Inferior parietal cortex (tissue), 1 donor: Measurements from ENCODE around the gene FKBP8.

Experiments
- DNase-seq: peaks from one replicate; pipeline ENCODE4 v3.0.0-alpha.2; 2016; ENCODE audit errors: extremely low spot score

Gene FKBP8

DNA sequence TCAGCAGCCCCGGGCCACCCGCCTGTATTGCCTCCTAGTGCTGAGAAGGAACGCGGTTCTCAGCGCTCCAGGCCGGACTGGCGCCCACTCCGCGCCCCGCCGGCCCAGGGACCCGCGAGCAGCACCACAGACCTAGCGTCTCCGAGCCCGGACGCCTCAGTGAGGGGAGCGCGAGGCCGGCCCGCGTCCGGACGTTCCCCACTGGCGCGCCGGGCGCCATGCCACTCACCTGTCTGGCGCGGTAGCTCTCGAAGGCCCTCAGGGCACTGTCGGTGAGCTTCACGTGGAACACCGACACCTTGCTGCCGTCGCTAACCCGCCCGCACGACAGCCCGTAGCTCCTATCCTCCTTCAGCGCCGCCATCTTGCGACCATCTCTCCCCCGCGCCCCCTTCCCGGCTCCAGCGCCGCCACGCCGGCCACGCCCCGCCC lies 21.7 kb downstream of the FKBP8 start, which contains the start of gene ELL:
Gene ELL, minus strand, starts transcription at position 379 of the 432 bp plus-strand sequence. Its CDS starts 15 bp downstream, at position 364.
- DNase-seq: no peak

DNA sequence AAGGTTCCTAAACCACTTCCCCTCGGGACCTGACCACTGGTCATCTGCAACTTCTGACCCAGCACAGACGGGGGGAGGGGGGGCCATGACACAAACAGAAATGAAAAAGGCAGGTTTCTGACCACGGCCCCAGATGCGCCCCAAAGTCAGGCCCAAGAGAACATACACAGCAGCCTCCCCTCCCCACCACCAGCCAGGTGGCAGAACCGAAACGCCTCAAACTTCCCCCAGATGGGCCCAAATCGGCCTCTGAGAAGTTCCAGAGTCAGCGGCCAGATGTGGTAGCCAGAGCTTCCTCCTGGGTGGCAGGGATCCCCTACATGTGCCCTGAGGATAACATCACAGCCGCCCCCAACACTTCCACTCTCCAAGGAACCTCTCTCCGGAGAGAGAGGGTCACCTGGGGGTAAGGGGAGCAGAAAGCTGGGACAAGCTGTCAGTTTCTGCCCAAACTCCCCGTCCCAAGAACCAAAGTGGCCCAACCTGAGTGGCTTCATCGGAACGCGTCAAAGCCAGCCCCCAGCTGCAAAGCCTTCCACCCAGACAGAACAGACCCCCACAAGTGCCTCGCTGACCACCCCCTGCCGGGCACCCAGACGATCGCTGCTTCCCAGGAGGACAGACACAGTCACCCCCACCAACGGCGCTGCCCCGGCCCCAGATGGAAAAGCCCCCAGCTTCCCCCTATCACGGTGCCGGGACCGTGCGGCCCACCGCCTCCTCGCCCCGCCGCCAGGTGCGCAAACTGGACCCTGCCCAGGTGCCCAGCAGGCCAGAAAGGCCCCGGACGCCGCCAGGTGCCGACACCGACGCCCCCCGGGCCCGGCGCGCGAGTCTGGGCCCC lies 22.3 kb downstream of the FKBP8 start:
- no peak for DNase-seq

DNA sequence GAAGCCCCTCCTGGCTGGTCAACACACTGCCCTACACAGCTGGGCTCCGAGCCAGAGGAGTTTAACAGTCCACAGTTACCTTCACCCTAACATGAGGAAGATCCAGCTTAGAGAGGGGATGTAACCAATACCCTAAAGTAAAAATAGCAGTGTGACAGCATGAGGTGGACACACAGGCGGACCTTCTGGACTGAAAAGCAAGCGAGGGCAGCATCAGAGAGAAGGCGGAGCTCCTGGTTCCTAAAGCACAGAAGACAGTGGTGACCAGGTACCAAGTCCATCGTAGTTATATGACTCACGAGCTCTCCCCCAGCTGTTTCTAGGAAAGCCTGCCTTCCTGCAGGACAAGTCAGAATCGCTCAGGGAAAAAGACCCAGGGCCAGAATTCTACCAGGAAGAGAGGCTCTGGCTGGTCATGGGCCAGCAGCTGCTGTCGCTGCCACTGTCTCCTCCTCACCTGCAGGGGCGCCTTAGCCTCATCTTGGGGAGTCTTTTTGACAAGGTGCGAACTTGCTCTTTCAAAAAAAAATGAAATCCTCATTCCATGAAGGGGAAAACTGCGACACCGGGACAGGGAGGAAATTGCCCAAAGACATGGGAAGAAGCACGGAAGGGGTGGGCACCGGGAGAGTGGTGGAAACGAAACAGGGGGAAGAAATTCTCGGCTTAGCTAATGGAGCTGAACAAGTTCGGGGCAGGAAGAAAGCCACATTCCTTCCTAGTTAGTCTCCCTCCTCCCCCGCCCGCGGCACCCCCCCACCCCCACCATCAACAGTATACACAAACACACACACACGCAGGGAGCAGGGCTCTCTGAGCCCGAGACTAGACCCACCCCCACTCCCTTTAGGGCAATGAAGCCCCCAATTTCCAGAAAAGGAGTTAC lies 23.2 kb downstream of the FKBP8 start:
- no peak for DNase-seq

DNA sequence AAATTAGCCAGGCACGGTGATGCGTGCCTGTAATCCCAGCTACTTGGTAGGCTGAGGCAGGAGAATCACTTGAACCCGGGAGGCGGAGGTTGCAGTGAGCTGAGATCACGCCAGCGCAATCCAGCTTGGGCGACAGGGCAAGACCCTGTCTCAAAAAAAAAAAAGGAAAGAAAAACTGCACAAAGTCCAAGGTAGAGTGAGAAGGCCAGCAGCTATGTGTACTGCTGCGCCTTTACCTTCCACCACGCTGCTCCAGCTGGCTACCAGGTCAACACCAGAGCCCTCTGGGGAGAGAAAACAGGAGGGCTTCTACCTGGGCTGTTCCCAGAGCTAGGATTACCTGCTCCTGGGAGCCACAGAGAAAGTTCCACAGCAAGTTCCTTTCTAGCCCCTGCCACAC lies 24.7 kb downstream of the FKBP8 start:
- no peak for DNase-seq

DNA sequence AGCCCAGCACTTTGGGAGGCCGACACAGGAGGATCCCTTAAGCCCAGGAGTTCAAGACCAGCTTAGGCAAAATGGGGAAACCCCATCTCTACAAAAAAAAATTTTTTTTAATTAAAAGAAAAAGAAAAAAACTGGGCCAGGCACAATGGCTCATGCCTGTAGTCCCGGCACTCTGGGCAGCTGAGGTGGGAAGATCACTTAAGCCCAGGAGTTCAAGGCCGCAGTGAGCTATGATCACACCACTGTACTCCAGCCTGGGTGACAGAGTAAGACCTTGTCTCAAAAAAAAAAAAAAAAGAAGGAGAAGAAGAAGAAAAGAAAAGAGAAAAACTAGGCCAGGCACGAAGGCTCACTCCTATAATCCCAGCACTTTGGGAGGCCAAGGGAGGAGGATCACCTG lies 25.8 kb downstream of the FKBP8 start:
- DNase-seq: no peak

DNA sequence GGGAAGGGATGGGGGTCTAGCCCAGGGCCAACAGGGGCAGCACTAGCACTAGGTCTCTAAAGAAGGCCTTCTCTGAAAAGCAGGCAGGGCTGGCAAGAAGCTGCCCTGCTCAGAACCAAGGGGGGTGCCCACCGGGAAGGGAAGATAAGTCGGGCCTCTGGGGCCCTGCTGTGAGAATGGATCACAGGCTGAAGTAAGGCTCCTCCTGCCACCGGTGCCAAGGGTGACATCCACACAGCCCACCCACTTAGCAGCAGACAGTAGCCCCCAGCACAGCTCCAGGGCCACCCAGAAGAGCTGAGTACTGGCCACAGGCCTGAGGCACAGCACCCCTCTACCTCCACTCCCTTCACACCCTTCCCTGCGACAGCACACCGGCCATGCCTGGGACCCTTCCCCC lies 27.4 kb downstream of the FKBP8 start:
- no peak for DNase-seq

DNA sequence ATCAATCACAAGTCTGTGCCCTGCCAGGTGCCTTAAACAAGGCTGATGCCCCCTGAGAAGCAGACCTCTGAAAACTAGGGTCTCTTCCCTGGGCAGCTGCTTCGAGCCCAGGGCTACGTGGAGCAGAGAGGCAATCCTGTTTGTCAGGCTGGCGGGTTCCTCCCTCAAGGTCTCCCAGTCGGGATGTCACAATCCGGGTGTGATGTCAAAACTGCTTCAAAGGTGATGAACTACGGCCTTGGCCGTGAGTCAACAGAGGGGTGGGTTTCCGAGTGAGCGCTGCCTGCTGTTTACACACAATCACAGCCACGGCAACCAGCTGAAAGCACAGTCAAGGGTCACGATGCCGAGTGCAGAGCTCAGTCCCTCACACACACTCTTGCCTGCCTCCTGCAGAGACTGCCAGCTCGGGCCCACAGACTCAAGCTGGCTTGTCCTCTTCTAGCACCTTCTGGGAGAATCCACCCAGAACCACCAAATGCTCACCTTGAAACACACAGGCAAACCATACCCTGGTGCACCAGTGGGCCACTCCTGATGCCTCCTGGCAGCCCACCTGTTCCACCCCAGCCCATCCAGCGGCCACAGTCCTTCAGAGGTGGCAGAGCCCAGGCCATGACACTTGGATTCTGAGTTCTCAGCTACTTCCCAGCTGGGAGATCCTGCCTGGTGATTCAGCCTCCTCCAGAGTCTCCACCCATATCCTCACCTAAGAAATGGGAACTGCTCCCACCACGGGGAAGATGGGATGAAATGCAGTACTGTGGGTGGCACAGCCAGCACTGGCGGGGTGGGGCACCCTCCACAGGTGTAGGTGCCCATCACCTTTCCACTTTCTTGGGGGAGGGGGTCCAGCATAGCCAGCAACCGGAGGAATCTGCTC lies 28.3 kb downstream of the FKBP8 start:
- no peak for DNase-seq

DNA sequence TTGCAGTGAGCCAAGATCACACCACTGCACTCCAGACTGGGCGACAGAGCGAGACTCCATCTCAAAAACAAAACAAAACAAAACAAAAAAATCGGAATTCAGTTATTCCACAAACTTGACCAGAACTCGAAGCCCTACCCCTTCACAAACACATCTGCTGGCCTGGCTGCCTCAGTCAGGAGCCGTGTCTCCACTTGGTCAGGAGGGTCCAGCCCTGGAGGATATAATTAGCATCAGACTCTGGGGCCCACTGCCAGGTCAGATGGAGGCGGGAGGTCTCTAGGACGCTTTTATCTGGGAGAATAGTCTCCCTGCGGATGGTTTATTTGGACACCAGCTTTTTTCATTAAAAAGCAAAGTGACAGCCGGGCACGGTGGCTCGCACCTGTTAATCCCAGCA lies 29.5 kb downstream of the FKBP8 start:
- no peak for DNase-seq

DNA sequence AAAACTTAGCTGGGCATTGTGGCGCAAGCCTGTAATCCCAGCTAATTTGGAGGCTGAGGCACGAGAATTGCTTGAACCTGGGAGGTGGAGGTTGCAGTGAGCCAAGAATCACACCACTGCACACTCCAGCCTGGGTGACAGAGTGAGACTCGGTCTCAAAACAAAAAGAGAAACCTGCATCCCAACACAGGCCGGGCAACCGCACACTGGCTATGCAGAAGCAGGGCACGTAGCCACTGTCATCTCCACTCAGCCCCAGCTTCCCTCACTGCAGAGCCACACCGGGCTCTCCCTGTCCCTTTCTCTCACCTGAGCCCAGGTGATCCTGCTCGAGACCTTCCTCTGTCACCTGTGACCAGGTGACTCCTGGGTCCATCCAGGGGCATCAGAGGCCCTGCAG lies 33.2 kb downstream of the FKBP8 start:
- no peak for DNase-seq

DNA sequence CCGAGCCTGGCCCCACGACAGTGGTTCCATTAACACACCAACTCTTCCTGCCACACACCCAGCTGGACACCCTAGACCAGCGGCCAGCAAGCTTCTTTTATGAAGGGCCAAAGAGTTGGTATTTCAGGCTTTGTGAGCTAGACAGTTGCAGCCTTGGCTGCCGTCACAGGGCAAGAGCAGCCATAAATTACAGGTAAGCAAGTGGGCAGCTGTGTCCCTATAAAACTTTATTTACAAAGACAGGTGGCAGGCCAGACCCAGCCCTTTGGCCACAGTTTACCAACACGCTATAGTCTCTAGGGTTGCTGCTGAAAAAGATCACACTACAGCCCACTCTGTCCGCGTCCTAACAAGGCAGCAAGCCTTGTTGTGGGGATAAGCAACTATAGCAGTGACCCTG lies 34.8 kb downstream of the FKBP8 start:
- no peak for DNase-seq

DNA sequence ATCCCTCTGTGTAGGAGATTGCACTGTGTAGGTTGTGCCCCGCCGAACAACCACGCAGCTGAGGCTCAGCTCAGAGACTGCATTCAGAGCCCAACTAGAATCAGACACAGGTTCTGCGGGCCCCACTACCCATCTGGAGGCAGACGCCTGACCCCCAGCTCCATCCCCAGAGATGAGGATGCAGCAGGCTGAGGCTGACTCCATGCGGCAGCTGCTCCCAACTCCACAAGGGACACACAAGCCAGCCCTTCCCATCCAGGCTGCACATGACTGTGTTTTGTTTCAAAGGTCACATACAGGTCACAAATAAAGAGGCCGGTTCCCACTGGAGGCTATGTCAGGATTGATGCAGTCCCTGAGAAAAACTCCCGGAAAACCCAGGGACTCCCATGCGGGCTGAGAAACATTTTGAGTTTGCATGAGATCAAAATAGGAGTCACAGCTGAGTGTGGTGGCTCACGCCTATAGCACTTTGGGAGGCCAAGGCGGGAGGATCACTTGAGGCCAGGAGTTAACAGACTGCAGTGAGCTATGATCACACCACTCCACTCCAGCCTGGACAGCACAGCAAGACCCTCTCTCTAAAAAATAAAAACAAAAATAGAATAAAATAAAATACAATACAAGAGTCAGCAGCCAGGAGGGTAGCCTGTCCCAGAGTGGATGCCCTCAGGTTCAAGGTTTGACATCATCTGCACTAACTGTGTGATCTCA lies 35.5 kb downstream of the FKBP8 start:
- DNase-seq: no peak

DNA sequence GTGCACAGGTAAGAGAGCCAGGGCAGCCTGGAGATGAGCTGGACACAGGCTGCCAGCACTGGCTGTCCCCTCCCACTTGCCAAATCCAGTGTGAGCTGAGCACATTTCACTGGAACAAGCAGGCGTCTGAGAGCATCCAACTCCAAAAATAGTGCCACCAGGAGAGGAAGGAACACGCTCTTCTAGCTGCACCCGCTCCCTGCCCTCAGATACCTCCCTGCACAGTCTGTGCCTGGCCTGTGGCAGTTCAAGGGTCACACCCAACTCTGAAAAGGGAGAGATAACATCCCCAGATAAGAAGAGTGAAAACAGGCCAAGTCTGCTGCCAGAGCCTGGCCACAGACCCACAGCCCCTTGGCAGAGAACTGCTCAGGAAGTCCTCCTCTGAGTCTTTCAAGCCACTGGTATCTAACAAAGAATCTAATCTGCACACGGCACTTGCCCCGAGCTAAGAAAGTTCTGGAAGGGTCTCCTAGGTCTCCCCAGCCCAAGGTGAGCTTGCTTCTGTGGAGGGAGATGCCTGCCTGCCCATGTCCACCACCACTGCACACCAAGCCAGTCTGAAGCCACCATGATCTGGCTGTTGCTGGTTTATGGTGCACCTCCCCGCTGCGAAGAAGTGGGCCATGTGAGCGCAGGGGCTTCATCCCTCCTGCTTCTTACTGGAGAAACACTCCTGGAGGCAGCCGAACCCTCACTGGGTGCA lies 36.2 kb downstream of the FKBP8 start:
- DNase-seq: no peak

DNA sequence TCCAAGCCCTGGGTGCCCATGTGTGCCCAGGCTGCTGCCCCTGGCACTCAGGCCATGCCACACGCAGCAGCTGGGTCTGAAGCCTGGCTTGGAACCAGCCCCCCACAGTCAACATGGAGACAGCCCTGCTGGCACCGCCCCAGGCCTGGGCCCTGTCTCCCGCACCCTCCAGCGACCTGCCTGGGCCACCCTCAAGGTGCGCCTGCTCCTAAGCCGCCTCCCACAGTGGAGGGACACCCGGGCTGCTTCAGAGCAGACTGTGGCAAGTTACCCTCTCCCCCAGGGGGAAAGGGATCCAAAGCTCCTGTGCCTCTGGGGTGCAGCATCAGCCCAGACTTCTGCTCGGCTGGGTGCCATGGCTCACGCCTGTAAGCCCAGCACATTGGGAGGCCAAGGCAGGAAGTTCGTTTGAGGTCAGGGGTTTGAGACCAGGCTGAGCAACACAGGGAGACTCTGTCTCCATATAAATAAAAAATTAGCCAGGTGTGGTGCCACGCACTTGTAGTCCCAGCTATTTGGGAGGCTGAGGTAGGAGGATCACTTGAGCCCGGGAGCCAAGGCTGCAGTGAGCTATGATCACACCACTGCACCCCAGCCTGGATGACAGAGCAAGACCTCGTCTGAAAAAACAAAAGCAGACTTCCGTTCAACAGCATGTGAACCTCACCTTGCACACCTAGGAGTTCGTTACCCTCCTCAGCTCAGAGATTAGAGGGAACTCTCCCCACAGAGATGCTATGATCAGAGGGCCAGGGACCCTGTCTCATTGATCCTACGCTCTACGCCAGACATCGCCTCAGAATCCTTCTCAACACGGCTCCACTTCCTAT lies 37.1 kb downstream of the FKBP8 start:
- no peak for DNase-seq

DNA sequence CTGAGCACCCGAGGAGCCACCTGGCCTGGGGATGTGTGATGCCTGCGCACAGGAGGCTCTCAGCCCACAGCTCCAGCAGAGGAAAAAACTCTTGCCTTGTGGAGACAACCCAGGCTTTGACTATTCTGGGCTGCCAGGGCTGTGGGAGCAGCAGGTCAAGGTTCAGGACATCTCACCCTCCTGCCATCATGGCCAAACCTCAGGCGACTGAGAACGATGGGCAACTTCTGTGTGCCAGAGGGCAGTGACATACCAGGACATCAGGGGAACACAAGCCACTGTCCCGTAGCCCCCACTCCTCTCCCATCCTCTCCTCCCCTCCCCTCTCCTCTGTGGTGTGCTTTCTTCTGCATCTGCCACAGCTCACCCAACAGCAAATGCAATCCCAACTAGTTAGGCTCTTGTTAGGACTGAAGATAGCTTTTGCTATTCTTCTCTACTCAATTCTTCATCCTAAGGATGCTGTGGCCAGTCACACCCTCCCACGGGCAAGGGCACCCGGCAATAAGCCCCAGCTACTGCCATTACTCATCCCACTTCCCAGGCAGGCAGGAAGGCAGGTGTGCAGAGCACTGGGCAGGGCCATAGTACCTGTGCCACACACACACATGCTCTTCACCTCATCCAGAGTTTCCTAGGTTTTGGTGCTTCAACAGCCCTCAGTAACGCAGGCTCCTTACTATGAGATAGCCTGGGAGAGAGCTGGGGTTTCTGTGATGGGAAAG lies 38.3 kb downstream of the FKBP8 start:
- no peak for DNase-seq

DNA sequence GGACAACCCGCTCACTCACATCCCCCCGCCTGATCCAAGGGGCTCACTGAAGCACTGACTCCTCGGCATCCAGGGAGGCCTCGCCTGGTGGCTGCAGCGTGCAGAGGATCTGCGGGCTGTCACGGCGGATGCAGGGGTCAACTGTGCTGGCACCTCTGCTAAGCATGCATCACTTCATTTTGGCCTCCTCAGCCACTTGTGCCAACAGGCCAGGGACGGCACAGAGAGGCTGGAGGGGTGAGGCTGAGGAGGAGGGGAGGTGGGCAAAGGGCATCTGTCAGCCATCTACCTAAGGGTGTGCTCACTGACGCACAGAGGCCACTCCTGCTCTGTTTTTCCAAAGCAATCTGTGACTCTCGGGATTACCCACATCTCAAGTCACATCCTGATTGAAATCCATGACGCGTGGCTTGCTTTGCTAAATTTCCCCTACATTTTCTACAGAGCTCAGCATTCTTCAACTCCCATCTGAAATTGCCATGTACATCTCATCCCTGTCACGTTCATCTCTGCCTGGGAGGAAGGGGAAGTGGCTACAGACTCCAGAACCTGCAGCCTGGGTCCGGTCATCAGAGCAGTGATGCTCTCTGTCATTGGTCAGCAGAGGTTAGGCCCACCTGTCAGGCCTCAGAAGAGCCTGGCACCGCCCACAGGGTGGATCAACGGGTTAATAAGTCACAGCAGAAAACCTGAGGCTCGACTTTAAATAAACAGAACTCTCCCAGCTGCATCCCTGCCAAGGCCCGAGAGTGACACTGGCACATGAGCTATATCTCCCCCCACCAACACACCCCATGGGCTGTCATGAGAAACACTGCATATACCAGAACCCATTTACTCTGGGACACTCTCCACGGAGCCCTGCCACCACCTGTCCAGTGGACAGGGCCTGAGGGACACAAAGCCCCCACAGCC lies 39.1 kb downstream of the FKBP8 start:
- DNase-seq: no peak

DNA sequence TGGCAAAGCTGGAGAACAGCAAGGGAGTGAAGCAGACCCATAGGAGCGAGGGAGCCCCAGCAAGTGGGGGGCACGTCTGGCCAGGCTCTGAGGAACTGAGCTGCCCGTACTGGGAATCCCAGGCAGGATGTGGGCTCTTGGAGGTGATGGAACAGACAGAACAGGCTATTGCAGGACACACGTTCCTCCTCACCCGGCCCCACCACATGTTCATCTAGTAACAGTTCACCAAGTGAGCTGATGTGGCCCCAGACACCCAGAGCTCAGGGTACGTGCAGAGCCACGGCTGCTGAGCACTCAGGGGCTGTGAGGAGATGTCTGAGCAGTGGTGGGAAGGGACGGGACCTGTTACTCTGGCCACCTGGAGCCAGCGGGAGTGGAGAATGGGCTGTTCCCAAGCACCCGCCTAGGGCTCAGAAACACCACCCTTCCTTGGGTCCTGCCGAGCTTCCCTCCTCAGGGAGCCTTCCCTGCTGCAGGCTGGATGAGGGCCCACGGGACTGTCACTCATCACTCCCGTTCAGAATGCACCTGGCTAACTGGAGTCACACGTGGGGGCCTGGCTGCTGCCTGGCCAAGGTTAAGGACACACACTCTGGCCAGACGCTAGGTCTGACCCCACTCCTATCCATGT lies 39.9 kb downstream of the FKBP8 start:
- DNase-seq: no peak

DNA sequence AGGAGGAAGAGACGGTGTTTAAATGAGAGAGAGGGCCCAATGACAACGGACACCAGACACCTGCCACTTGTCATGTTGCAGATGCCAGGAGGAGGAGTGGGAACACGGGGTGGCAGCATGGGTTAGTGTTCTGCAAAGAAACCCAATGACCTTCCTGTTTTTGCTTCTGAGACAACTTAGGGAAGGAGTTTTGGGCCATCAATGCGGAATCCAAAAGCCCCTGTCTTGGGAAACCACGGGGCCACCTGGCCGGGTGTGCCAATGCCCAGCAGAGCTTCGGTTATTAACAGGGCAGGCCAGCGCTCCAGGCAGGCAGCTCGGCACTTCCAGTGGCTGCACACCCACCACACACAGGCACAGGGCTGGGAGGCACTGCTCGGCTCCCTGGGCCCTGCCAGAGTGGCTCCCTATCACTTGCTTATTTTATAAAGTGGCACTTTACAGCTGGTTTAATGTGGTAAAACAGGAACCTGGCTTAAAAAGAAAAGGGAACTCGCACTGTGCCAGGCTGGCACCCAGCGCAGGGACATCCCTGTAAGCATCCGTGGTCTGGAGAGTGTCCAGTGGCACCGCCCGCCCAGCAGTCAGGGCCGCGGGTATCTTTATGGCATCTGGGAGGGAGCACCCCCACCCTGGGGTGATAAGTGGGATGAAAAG lies 40.6 kb downstream of the FKBP8 start:
- no peak for DNase-seq
